GM18861 (cell line): ENCODE data around the gene FUT6.

Experiments
- ATAC-seq: cut with Tn5 transposase; IDR thresholded peaks from one replicate; pipeline ENCODE4 v1.9.1; 2021; ENCODE audit not compliant: unreplicated experiment

FUT6 gene

DNA sequence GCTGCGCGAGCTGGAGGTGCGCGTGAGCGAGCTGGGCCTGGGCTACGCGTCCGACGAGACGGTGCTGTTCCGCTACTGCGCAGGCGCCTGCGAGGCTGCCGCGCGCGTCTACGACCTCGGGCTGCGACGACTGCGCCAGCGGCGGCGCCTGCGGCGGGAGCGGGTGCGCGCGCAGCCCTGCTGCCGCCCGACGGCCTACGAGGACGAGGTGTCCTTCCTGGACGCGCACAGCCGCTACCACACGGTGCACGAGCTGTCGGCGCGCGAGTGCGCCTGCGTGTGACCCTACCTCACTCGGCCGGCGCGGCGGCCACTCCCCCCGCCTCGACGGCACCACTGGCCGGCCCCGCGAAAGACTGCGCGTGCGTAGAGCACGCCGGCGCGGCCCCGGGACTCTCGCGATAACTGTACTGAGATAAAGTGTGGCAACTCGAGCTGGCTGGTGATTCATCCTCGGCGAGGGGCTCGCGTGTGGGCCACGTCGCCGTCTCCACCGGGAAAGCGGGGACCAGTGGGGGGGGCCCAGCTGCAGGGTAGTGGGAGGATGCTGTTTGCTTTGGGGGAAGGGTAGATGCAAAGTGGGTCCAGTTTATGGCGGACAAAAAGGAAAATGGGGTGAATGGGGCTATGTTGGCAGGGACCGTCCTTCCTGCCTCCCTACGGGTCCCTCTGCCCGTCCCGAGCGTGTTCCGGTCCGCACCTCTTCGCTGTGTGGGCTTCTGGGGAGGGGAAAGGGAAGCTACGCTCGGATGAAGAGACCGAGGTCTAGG lies 11.4 kb downstream of the FUT6 start:
- ATAC-seq, result peak; percentile 79

DNA sequence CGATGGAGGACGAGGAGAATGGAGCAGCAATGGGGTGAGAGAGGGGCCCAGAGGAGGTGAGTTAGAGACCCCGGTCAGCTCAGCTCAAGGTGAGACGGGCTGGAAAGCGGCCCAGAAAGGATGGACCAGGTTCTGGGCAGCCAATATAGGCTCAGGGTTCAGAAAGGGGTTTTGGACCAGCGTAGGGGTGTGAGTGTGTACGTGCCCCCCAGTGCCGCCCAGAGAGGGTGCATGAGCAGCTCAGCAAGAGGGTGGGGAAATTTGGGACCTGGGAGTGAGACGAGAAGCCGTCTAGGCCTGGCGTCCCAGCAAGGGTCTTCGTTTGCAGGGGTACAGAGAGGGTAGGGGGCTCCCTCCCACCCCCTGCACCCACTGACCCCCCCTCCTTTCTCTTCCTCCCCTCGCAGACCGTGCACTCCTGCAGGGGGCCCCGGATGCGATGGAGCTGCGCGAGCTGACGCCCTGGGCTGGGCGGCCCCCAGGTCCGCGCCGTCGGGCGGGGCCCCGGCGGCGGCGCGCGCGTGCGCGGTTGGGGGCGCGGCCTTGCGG lies 12.1 kb downstream of the FUT6 start:
- ATAC-seq, result no peak

DNA sequence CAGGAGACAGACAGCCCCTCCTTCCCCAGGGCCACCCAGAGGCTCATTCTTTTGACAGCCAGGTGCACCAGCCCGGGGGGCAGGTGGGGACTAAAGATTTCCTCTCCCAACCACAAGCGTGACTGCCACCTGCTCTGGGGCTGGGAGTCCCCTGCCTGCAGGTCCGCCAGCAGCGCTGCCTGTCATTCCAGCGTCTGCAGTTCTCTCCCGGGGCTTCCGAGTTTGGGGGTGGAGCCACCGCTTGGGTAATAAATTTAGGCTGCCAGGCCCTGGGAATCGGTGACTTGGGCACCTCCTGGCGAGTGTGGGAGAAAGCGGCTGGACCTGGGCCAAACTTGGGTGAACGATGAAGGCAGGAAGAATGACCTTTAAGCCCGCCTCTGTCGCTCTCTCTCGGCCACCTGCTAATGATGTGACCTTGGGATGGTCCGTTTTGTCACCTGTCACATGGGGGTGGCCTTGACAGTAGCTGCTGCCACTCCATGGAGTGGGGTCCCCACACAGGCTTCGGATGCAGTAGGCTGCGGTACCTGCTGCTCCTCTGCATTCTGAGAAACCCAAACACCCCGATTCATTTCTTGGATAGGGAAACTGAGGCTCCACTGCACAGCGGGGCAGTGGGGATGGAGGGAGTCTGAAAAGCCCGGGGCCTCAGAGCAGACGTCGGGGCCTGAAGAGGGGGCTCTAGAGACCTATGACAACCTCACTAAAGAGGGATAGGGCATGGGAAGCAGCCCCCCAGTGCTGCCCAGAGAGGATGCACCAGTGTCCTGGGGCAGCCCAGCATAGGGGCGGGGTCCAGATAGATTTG lies 12.8 kb downstream of the FUT6 start:
- ATAC-seq, result no peak

DNA sequence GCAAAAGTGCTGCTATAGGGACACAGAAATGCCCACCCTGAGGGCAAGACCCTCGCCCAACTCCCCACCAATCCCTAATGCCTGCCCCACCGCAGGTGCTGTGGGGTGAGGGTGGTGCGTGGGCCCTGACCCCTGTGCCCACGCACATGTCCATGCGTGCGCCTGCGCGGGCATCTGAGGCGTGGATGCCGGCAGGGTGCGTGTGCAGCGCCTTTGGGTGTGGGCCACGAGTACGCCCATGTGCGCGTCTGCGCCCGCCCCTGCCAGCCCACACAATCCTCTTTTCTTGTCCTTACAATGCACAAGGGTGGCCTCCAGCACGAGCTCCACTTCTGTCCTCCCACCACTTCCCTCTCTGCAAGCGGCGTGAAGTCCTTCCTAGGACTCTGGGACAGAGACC lies 14.3 kb downstream of the FUT6 start:
- no peak for ATAC-seq

DNA sequence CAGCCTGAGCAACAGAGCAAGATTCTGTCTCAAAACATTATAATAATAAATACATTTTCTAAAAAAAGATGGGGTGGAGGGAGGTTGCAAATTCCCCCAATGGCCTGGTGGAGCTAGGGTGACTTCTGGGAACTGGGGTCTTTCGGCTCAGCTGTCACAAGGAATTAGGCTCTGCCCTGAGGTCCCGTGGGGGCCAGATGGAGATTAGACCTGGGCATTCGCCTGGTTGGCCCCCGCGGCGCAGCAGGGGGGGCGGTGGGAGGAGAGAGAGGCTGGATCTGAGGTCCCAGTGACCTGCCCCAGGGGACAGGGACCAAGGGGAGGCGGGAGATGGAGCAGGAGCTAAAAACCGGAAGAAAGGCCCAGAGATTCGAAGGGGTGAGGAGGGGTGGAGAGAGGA lies 14.8 kb downstream of the FUT6 start:
- ATAC-seq, result no peak

DNA sequence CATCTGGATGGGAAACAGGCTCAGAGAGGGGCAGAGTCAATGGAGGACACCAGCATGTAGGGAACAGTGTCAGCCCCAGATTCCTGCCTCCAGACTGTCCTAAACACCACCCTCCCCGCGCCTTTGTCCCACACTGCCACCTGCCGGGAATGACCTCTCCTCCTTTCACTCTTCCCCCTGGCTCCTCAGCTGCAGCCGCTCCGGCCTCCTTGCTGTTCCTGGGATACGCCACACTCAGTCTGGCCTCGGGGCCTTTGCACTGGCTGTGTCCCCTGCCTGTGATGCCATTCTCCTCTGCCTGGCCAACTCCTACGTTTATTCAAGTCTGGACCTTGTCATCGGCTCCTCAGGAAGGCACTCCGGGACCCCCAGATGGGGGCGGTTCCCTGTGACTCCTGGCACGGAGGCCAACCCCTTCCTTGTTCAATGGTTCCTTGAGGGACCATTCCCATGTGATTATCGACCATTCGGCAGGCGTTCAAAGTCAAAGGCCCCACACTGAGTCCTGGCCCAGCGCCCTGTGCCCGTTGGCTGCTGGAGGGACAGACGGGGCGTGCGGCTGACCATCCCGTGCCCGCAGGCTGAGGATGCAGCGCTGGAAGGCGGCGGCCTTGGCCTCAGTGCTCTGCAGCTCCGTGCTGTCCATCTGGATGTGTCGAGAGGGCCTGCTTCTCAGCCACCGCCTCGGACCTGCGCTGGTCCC lies 15.8 kb downstream of the FUT6 start:
- no peak for ATAC-seq

DNA sequence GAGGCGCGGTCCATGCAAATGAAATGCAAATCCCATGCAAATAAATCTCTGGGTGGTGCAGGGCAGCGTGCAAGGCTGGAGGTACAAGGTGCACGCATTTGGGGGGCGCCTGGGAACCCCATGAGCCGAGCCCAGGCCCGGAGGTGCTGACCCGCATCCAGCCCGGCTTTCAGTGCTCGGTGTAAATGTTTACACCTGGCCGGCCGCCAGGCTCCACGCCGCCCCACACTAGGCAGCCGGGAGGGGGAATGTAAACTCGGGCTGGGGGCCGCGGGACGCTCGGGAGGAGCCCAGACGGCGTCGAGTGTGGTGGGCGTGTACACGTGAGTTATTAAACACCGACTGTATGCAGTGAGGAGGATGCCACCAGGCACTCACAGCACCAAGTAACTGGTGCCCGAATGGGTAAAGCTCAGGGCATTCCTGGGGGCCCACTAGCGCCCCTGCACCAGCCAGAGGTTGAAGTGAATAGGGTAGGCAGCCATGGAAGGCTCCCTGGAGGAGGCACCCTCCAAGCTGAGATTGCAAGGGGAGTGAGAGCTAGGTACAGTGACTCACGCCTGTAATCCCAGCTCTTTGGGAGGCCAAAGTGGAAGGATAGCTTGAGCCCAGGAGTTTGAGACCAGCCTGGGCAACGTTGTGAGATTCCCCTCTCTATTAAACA lies 17.2 kb downstream of the FUT6 start:
- ATAC-seq, result no peak

DNA sequence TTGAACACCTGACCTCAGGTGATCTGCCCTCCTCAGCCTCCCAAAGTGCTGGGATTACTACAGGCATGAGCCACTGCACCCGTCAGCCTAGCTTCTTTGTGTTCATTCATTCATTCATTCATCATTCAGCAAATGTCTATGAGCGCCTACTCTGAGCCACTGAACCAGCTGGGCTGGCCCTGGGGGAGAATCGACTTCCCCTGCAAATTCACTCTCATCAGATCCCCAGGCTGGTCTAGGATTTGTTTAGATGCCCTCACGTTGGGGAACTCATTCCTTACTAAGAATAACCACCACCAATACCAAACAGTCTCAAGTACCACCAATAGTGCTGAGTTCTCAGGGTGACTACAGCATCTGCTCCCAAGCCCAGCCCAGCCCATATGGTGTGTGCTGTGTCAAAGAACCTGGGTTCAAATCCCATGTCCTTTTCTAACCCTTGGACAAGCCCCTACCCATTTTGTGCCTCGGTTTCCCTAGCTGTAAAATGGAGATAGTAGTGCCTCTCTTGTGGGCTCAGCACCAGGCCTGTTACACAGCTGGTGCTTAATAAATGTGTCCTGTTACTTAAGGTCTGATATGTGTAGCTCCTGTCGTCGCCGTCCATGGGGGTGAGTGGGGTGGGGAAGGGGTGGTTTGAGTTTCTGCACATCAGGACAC lies 17.9 kb downstream of the FUT6 start:
- no peak for ATAC-seq

DNA sequence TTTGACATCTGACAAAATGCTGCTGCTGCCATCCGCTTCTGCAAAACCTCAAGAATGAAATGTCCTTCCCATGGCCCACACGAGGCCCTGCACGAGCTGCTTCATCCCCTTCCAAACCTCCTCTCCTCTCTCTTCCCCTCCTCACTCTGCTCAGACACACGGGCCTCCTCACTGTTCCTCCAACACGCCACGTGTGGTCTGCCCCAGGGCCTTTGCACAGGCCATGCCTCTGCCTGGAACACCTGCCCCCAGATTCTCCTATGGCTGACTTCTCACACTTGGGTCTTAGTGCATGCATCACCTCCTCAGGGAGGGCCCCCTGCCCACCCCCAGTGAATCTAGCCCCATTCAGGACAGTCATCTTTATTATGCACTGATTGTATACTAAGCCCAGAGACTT lies 18.7 kb downstream of the FUT6 start:
- ATAC-seq, result no peak

DNA sequence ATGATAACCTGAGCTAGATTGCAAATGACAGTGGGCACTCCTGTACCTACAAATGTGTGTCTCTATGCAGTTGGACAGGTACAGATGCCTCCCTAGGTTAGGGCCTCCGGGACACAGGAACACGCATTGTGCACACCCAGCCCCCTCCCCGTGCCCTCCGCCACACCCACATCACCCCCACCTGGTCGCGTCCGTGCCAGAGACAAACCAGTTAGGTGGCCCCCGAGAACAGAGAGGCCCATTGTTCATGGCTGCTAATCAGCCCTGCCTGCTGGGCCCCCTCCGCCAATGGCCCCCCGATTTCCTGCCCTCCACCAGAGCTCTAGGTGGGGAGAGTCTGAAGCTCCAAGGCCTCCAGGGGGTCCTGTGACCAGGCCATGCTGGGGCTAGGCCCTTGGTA lies 20.9 kb downstream of the FUT6 start:
- ATAC-seq, result no peak

DNA sequence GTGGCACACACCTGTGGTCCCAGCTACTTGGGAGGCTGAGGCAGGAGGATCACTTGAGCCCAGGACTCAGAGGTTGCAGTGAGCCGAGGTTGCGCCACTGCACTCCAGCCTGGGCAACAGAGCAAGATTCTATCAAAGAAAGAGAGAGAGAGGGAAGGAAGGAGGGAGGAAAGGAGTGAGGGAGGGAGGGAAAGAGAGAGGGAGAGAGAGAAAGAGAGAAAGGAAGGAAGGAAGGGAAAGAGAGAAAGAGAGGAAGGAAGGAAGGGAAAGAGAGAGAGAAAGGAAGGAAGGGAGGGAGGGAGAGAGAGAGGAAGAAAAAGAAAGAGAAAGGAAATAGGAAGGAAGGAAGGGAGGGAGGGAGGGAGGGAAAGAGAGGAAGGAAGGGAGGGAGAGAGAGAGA lies 22.3 kb downstream of the FUT6 start:
- no peak for ATAC-seq

DNA sequence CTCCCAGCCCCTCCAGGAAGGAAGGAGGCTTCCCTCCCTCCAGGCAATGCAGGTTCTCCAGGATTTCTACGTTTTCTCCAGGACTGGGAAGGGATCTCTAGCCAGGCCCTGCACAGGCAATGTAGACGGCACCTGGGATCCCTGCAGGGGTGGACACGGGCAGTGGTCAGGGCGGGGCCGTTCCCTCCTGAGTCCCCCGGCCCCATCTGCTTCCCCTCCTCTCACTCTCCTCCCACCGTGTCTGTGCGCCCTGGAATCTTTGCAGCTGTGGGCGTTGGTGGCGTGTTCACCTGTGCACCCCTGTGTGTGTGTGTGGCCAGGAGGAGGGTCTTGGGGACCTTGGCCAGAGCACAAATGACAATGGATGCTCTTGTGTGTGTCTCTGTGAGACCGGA lies 24.7 kb downstream of the FUT6 start:
- no peak for ATAC-seq

DNA sequence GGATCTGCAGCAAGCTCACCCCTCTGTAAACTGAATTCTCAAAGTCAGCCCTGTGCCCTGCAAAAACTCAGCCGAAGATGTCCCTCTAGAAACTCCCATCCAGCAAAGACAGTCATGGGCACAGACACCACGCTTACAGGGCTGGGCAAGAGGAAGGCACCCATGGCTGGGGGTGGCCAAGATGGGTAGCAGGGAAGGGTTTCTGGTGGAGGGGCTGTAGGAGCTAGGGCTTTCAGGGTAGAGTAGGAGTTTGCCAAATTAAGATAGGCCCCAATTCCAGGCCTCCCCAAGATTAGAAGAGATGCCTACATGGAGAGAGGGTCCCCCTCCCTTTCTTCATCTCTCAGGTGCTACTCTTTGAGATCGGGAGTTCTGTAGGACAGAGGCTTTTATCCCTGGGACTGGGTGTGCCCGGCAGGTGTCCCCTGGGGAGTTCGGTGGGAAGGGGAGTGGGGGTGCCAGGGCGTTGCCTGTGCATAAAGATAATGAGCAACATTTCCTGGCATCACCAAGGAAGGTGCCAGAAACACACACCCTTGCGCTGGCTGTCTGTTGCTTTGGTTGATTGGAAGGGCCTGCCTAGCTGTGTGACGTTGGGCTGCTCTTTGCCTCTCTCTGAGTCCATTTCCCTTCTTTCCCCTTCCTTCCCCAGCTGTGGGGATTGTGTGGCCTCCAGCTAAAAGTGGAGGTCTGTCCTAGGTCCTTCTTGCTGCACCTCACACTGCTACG lies 25.2 kb downstream of the FUT6 start:
- ATAC-seq, result no peak

DNA sequence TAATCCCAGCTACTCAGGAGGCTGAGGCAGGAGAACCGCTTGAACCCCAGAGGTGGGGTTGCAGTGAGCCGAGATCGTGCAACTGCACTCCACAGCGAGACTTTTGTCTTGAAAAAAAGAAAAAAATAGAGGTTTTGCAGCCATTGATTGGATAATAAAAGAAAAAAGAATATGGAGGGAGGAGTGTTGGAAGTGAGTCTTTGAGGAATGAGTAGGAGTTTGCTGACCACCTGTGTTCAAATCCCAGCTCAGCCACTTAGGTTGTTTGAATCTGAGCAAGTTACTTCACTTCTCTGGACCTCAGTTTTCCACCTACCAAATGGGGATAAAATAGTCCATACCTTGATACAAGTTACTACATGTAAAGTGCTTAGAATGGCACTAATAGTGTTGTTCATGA lies 28.4 kb downstream of the FUT6 start:
- no peak for ATAC-seq

DNA sequence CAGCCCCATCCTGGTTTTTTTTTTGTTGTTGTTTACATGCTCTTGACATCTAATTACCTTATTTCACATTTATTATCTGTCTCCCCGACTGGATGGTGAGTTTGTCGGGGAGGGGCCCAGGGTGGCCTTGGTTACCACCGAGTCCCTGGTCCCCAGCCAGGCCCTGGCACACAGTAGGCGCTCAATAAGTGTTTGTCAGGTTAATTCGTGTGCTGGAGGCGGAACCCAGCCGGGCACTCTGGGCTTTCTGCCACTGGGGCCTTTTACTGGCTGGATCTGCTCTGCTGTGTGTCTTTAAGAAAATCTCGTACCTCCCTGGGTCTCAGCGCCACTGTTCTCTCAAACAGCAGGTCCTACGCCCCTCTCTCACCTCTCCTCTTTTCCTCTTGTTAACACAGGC lies 30.0 kb downstream of the FUT6 start:
- ATAC-seq, result no peak

DNA sequence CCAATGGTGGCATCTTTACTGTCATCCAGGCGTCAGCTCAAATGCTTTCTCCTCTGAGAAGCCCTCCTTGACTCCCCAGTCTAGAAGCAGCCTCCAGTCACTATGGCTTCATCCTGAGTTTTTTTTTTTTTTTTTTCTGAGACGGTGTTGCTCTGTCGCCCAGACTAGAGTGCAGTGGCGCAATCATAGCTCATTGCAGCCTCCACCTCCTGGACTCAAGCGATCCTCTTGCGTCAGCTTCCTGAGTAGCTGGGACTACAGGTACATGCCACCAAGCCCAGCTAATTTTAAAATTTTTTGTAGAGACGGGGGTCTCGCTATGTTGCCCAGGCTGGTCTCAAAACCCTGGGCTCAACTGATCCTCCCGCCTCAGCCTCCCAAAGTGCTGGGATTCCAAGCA lies 30.4 kb downstream of the FUT6 start:
- ATAC-seq, result no peak

DNA sequence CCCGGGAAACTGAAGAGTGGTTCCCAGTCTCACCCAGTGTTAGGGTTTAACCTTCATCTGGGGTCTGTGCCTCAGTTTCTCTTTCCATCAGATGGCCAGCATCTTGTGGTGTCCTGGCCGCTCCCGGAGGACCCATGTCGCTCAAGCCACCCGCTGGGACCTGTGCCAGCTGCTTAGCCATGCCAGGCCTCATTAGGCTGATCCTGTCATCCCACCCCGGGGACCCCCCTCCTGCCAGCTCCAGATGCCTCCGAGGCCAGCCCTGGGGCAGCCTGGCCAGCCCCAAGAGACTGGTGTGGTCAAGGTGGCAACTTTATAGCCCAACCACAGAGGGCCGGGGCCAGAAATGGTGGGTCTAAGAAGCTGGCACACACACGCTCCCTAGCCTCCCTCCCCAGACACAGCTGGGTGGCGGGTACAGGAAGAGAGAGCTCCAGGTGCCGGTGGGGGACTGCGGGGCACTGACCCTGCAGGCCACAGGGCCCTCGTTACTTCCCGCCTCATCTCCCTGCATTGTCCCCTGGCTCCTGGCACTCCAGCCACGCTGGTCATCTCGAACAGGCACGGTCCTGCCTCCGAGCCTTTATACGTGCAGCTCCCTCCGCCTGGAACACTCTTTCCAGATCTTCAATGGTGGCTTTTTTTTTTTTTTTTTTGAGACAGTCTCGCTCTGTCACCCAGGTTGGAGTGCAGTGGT lies 31.2 kb downstream of the FUT6 start:
- no peak for ATAC-seq

DNA sequence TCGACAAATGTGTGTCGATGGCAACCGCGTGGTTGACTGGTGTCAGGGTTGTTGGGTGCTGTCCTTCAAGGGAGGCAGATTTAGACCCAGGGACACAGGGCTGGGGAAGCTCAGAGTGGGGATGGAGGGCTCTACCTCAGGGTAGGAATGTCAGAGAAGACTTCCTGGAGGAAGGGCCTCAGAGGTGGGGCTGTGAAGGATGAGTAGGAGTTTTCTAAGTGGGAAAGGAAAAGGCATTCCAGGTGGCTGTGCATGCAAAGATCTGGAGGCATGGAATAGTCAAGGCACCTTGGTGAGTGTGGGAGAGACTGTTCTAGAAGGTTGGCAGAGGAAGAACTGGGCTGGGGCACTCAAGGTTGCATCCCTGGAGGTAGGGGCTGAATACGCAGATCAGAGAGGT lies 32.6 kb downstream of the FUT6 start:
- ATAC-seq, result no peak

DNA sequence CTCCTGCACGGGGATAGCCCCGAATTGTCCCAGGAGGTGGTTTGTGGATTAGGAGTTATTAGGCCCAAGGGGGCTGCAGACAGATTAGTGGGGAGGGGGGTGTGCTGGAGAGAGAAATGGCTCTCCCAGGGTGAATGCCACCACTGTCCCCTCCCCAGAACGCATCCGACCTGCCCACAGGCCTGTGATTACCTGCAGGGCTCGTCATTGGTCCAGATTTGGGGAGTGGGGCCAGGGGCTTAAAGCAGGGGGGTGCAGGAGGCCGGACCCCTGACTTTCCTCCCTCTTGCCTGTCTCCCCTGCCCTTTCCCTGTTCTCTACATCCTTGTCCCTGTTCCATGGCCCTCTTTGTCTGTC lies 33.4 kb downstream of the FUT6 start:
- ATAC-seq, result no peak
